Thyroid gland (tissue), 4 donors: ENCODE data around the gene IRF7.

Experiments used
- CTCF ChIP-seq, 6 experiments: fragments of 200-600 bp in 3 of 6; fragments of 450-650 bp in 3 of 6; sonication (generic) in 3 of 6; IDR thresholded peaks; one replicate each; pipeline ENCODE4 v1.5.1; 2016 to 2019; ENCODE audit warnings: antibody characterized with exemption in 6 of 6, mild to moderate bottlenecking in 2 of 6, inconsistent platforms in 1 of 6, moderate library complexity in 1 of 6
- POLR2A ChIP-seq, 2 donors: fragments of 450-650 bp; IDR thresholded peaks; one replicate each; pipeline ENCODE4 v1.6.1; 2017; ENCODE audit warnings: antibody characterized with exemption in 2 of 2, mild to moderate bottlenecking in 2 of 2, moderate library complexity in 1 of 2

GRCh38 chr11:627308-627576 lies 11.5 kb upstream of the IRF7 start:
- TF ChIP-seq POLR2A (IDR thresholded peaks at IDR 0.05) (no peak), CTCF (IDR thresholded peaks at IDR 0.05) (no peak)
